IPS-18c (cell line): ENCODE data around the gene RNF13.
"Not testable (repeated sequence)": the region's sequence is repeated elsewhere in the genome, so short reads cannot be mapped to it uniquely, and the experiment has no call there.

Experiments used
- H3K4me3 ChIP-seq: 2 replicates; pipeline ENCODE4 v1.7.0; 2013; ENCODE audit warnings: low read depth, mild to moderate bottlenecking, low read length, moderate library complexity; ENCODE audit not compliant: insufficient read depth
- H3K9me3 ChIP-seq: one replicate; pipeline ENCODE4 v1.6.1; 2013; ENCODE audit warnings: mild to moderate bottlenecking, low read length, moderate library complexity; ENCODE audit not compliant: control insufficient read depth, insufficient read depth

The RNF13 gene

GRCh38 chr3:149826636-149827035 is 13.6 kb downstream of the RNF13 start:
- Histone ChIP-seq H3K4me3 (no peak overlapping the region), H3K9me3 (peaks cover 8% of the 10 kb centered on the region)

- no peak overlapping the region for H3K4me3 ChIP-seq
- peaks cover 8% of the 10 kb centered on the region for H3K9me3 ChIP-seq
These were observed 15.4 kb downstream of the RNF13 start for GRCh38 chr3:149828390-149828789.

GRCh38 chr3:149829631-149830030 is 16.6 kb downstream of the RNF13 start:
- not testable (repeated sequence) for H3K4me3 ChIP-seq, H3K9me3 ChIP-seq

GRCh38 chr3:149830902-149831301 is 17.9 kb downstream of the RNF13 start:
- peak overlapping the region; percentile 20; the same call in 1 of the 2 replicates for H3K4me3 ChIP-seq
- H3K9me3 ChIP-seq = peaks cover 8% of the 10 kb centered on the region

- H3K9me3 ChIP-seq = peaks cover 8% of the 10 kb centered on the region
- H3K4me3 ChIP-seq = no peak overlapping the region
These were observed 18.3 kb downstream of the RNF13 start for GRCh38 chr3:149831321-149831720.

GRCh38 chr3:149832086-149832485 is 19.1 kb downstream of the RNF13 start:
- Histone ChIP-seq H3K9me3 (peaks cover 8% of the 10 kb centered on the region), H3K4me3 (no peak overlapping the region)

- H3K9me3 ChIP-seq = peaks cover 15% of the 10 kb centered on the region
- H3K4me3 ChIP-seq = no peak overlapping the region
These were observed 20.2 kb downstream of the RNF13 start for GRCh38 chr3:149833241-149833640.

- not testable (repeated sequence) for H3K9me3 ChIP-seq, H3K4me3 ChIP-seq
These were observed 25.5 kb downstream of the RNF13 start for GRCh38 chr3:149838491-149838890.

GRCh38 chr3:149839469-149839868 is 26.5 kb downstream of the RNF13 start:
- H3K9me3 ChIP-seq = not testable (repeated sequence)

GRCh38 chr3:149839896-149840295 is 26.9 kb downstream of the RNF13 start:
- peaks cover 7% of the 10 kb centered on the region for H3K9me3 ChIP-seq
- H3K4me3 ChIP-seq = no peak overlapping the region

More at GRCh38 chr3:149839469-149839868, 26.5 kb downstream of the RNF13 start:
- H3K4me3 ChIP-seq = not testable (repeated sequence)

- Histone ChIP-seq H3K9me3 (no peaks in the 10 kb centered on the region), H3K4me3 (no peak overlapping the region)
These were observed 30.5 kb downstream of the RNF13 start for GRCh38 chr3:149843502-149843901.

GRCh38 chr3:149844091-149844490 is 31.1 kb downstream of the RNF13 start:
- Histone ChIP-seq H3K9me3 (no peaks in the 10 kb centered on the region), H3K4me3 (no peak overlapping the region)

GRCh38 chr3:149845570-149846244 is 32.7 kb downstream of the RNF13 start:
- Histone ChIP-seq H3K4me3 (no peak overlapping the region), H3K9me3 (no peaks in the 10 kb centered on the region)

GRCh38 chr3:149848238-149848637 is 35.2 kb downstream of the RNF13 start:
- no peak overlapping the region for H3K4me3 ChIP-seq
- no peaks in the 10 kb centered on the region for H3K9me3 ChIP-seq

- Histone ChIP-seq H3K9me3 (no peaks in the 10 kb centered on the region), H3K4me3 (no peak overlapping the region)
These were observed 35.7 kb downstream of the RNF13 start for GRCh38 chr3:149848688-149849087.

- Histone ChIP-seq H3K9me3 (no peaks in the 10 kb centered on the region), H3K4me3 (no peak overlapping the region)
These were observed 38.0 kb downstream of the RNF13 start for GRCh38 chr3:149850787-149851584.

GRCh38 chr3:149858911-149859310 is 45.9 kb downstream of the RNF13 start:
- H3K4me3 ChIP-seq = no peak overlapping the region
- no peaks in the 10 kb centered on the region for H3K9me3 ChIP-seq

GRCh38 chr3:149860881-149861280 is 47.9 kb downstream of the RNF13 start:
- Histone ChIP-seq H3K4me3 (no peak overlapping the region), H3K9me3 (no peaks in the 10 kb centered on the region)
